ENCODE results near the gene DDX17.

DNA sequence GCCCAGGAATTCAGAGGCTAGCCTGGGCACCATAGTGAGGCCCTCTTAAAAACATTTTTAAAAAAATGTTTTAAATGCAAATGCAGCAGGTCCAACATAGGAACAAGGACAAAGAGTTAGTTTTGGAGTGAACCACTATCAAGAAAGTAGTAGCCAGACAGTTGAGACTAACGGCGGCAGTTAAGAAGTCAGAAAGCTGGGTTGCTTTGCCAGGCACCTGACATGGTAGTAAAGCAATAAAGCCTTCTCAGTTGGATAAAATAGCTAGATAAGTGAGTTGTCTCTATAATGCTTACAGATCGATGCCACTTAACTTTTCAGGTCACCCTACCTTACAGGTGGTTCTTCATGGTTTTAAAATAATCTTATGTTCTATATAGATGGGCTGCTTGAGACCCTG lies 16.9 kb upstream of the DDX17 start:
- TF ChIP-seq POLR2A (IDR thresholded peaks at IDR 0.05; ENCODE audit: low read length) (no peak), GATA1 (IDR thresholded peaks at IDR 0.05; ENCODE audit: low read depth, low read length) (no peak)
